Small intestine (tissue), 16 donors: ENCODE data around the gene YRDC. TPM values are rescaled to one million over a fixed set of nuclear protein-coding genes. Genes with fewer than 3 reads are reported as not detected.

Experiments used
- DNase-seq, 2 donors: peaks; one replicate each; pipeline versions ENCODE4 v3.0.0 to v3.0.0-alpha.2; 2013
- FAIRE-seq: peaks from 2 replicates; lab custom pipeline; 2012; peaks lifted over from hg19 to GRCh38; lab: Jason Lieb, UNC
- H3K27ac ChIP-seq, 3 donors: one replicate each; pipeline ENCODE4 v1.5.1; 2013; ENCODE audit warnings: low read length in 2 of 3, mild to moderate bottlenecking in 2 of 3, control low read depth in 1 of 3, inconsistent platforms in 1 of 3, low read depth in 1 of 3, moderate library complexity in 1 of 3
- H3K27me3 ChIP-seq, 3 donors: one replicate each; pipeline ENCODE4 v1.6.1; 2013; ENCODE audit warnings: low read length in 3 of 3, inconsistent platforms in 1 of 3; ENCODE audit not compliant: control insufficient read depth in 3 of 3, insufficient read depth in 3 of 3
- H3K36me3 ChIP-seq, 3 donors: one replicate each; pipeline ENCODE4 v1.6.1; 2013; ENCODE audit warnings: low read length in 3 of 3, inconsistent platforms in 1 of 3, low read depth in 1 of 3, mild to moderate bottlenecking in 1 of 3, moderate library complexity in 1 of 3; ENCODE audit not compliant: control insufficient read depth in 3 of 3, insufficient read depth in 2 of 3
- H3K4me1 ChIP-seq, 3 donors: one replicate each; pipeline ENCODE4 v1.6.1; 2013; ENCODE audit warnings: low read length in 2 of 3, inconsistent platforms in 1 of 3, low read depth in 1 of 3, mild to moderate bottlenecking in 1 of 3, moderate library complexity in 1 of 3; ENCODE audit not compliant: control insufficient read depth in 3 of 3, insufficient read depth in 2 of 3
- H3K4me3 ChIP-seq, 3 donors: one replicate each; pipeline ENCODE4 v1.5.1; 2013; ENCODE audit warnings: low read length in 3 of 3, control low read depth in 1 of 3, inconsistent platforms in 1 of 3, low read depth in 1 of 3, mild to moderate bottlenecking in 1 of 3, moderate library complexity in 1 of 3
- H3K9me3 ChIP-seq, 2 donors: one replicate each; pipeline ENCODE4 v1.6.1; 2013; ENCODE audit warnings: low read depth in 1 of 2, low read length in 1 of 2; ENCODE audit not compliant: control insufficient read depth in 2 of 2, insufficient read depth in 1 of 2
- WGBS, 3 donors: extraction: QIAGEN DNeasy Blood & Tissue Kit; methylation state at CpG; one replicate each; pipeline ENCODE4 v1.1.7; 2013; 5-methylcytosine and 5-hydroxymethylcytosine counted together
- long read RNA-seq, 10 donors: transcript quantifications; one replicate each; lab custom pipeline, GENCODE V29; 2026
- polyA plus RNA-seq, 4 donors: library from polyadenylated mRNA; stranded (reverse) in 3 of 4; unstranded in 1 of 4; fragments of 200-250 nt in 3 of 4; fragments of 120-200 nt in 1 of 4; gene quantifications; one replicate each; pipeline versions ENCODE4 v1.2.1 to v1.2.3, GENCODE V29; 2013
- donor health status: healthy with polysubstance abuse.
- donor health status: control.
- donor health status: control.
- donor health status: Bipolar disorder and iron deficiency.
- donor health status: healthy.

The YRDC gene, protein sequence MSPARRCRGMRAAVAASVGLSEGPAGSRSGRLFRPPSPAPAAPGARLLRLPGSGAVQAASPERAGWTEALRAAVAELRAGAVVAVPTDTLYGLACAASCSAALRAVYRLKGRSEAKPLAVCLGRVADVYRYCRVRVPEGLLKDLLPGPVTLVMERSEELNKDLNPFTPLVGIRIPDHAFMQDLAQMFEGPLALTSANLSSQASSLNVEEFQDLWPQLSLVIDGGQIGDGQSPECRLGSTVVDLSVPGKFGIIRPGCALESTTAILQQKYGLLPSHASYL
- 10 to 100 TPM; 14.0 to 15.7 (median 14.4) TPM for polyA plus RNA-seq
- long read RNA-seq, donor 1: 0 reads
- long read RNA-seq, donor 2, partial matches to known transcripts: 0 of 4 reads
- long read RNA-seq, donor 2, other reads (novel, unspliced or antisense): 0 of 4 reads
- long read RNA-seq, donor 3, transcript YRDC-201 (5 exons, 1,826 nt): major isoform, 6 of 91 reads
- long read RNA-seq, donor 3, partial matches to known transcripts: 44 of 91 reads
- long read RNA-seq, donor 3, other reads (novel, unspliced or antisense): 41 of 91 reads
- long read RNA-seq, donor 4, partial matches to known transcripts: 0 of 1 reads
- long read RNA-seq, donor 4, other reads (novel, unspliced or antisense): 0 of 1 reads
- long read RNA-seq, donor 5: 0 reads
- long read RNA-seq, donor 6, transcript YRDC-201 (5 exons, 1,826 nt): major isoform, 7 of 7 reads
- long read RNA-seq, donor 6, partial matches to known transcripts: 0 of 7 reads
- long read RNA-seq, donor 6, other reads (novel, unspliced or antisense): 0 of 7 reads
- long read RNA-seq, donor 7: 0 reads
- long read RNA-seq, donor 8: 0 reads
- long read RNA-seq, donor 9, partial matches to known transcripts: 0 of 2 reads
- long read RNA-seq, donor 9, other reads (novel, unspliced or antisense): 0 of 2 reads
- long read RNA-seq, donor 10, transcript YRDC-201 (5 exons, 1,826 nt): major isoform, 7 of 7 reads
- long read RNA-seq, donor 10, partial matches to known transcripts: 0 of 7 reads
- long read RNA-seq, donor 10, other reads (novel, unspliced or antisense): 0 of 7 reads

DNA sequence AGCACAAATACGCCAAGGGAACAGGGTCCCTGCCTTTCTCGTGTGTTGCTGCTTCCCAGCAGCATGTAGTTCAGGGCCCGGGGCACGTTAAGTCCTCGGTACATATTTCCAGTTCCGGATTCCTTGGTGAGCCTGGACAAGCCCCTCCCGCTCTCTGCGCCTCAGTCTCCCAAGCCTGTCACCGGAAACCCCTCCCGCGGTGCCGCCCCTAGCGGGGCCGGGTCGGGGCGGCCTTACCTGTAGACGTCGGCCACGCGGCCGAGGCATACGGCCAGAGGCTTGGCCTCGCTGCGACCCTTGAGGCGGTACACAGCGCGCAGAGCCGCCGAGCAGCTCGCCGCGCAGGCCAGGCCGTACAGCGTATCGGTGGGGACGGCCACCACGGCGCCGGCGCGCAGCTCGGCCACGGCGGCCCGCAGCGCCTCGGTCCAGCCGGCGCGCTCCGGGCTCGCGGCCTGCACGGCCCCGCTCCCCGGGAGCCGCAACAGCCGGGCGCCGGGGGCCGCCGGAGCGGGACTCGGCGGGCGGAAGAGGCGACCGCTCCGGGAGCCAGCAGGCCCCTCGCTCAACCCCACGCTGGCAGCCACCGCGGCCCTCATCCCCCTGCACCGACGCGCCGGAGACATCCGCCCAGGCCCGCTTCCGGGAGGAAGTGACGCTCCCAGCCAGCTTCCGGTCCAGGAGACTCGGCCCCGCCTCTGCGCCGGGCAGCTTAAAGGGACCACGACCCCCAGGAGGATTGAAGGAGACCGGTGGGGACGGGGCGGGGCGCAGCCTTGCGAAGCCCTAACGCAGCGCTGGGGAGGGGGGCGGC, at the start of gene YRDC, which contains the start of gene C1orf122:
YRDC (minus strand) TSS at position 654 of the 814 bp plus-strand sequence; CDS start at position 626, 28 bp downstream.
C1orf122 (plus strand) TSS at position 236 of the 814 bp plus-strand sequence. CDS start 615 bp downstream, outside the sequence.
- Histone ChIP-seq H3K27me3 (no peaks in the 10 kb centered on the region), H3K9me3 (no peaks in the 10 kb centered on the region), H3K27ac (peak within 1 kb of the TSS; percentile 71 to 98 (median 85)), H3K36me3 (peaks cover 15 to 42% (median 17%) of the 10 kb centered on the region in 3 donors), H3K4me3 (peak within 1 kb of the TSS; percentile 71 to 86 (median 76)), H3K4me1 (peaks cover 2 to 7% (median 5%) of the 10 kb centered on the region in 3 donors)
- 0% methylated on average over 62 to 95 of the region's 95 CpGs for WGBS, 3 donors
- FAIRE-seq: no peak
- peak; percentile 94 to 96 for DNase-seq

DNA sequence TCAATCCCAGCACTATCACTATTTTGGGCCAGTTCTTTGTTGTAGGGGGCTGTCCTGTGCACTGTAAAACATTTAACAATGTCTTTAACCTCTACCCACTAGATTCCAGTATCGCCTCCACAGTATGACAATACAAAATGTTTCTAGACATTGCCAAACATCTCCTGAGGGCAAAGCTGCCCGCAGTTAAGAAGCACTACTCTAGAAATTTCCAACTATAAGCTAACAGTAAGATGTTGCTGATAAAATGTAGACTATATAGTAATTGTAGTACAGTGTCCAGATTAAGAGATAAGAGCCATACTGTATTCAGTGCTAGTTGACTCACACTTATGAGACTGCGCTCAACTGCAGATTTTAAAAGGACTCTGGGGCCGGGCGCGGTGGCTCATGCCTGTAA, 46.4 kb upstream of the YRDC start:
- FAIRE-seq (no peak), DNase-seq (no peak)
- H3K27ac ChIP-seq: no peak overlapping the region
- no peaks in the 10 kb centered on the region for H3K9me3 ChIP-seq
- no peak overlapping the region for H3K4me3 ChIP-seq
- peaks cover 3 to 11% (median 4%) of the 10 kb centered on the region in 3 donors for H3K4me1 ChIP-seq
- peaks cover 0 to 6% (median 6%) of the 10 kb centered on the region in 3 donors for H3K36me3 ChIP-seq
- 95 to 96% (median 95%) methylated on average over 6 of the region's 6 CpGs for WGBS, 3 donors
- H3K27me3 ChIP-seq: no peaks in the 10 kb centered on the region

DNA sequence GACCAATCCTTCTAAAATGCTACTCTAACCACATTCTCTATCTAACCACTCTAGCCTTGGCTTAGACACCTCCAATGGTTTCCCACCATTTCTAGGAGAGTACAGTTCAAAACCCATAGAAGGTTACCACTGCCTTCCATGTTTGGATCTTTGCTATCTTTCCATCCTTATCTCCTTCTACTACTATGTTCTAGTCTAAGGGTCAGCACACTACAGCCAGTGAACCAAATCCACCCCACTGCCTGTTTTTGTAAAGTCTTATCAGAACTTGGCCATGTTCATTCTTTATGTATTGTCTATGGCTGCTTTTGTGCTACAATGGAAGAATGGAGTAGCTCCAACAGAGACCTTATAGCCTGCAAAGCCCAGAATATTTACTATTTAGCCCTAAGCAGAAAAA, 45.1 kb upstream of the YRDC start:
- no peak for FAIRE-seq
- Histone ChIP-seq H3K27me3 (no peaks in the 10 kb centered on the region), H3K4me3 (no peak overlapping the region), H3K9me3 (no peaks in the 10 kb centered on the region), H3K27ac (no peak overlapping the region), H3K36me3 (peaks cover 0 to 6% (median 6%) of the 10 kb centered on the region in 3 donors), H3K4me1 (peaks cover 0 to 8% (median 3%) of the 10 kb centered on the region in 3 donors)
- DNase-seq: no peak

DNA sequence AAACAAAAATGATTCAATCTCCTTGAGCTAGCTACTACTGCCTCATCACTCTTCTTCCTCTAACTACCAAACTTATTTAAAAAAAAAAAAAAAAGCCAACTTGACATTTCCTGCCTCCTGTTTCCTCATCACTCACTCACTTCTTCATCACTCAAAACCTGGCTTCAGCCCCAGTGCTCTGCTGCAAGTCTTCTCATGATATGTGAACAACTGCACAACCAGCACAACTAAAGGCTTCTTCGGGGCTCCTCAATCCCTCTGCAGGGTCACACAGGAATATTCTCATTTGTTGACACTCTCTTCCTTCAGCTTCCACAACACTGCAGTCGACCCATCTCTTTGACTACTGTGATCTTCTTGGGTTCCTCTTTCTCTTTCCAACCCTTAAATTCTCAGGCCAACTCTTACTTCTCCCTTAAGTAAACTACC, 43.8 kb upstream of the YRDC start:
- Histone ChIP-seq H3K4me1 (peaks cover 0 to 12% (median 0%) of the 10 kb centered on the region in 3 donors), H3K27me3 (no peaks in the 10 kb centered on the region), H3K36me3 (peaks cover 0 to 11% (median 0%) of the 10 kb centered on the region in 3 donors), H3K9me3 (no peaks in the 10 kb centered on the region), H3K27ac (no peak overlapping the region), H3K4me3 (no peak overlapping the region)
- 67 to 86% (median 69%) methylated on average over 2 of the region's 2 CpGs for WGBS, 3 donors
- FAIRE-seq: no peak
- no peak for DNase-seq

DNA sequence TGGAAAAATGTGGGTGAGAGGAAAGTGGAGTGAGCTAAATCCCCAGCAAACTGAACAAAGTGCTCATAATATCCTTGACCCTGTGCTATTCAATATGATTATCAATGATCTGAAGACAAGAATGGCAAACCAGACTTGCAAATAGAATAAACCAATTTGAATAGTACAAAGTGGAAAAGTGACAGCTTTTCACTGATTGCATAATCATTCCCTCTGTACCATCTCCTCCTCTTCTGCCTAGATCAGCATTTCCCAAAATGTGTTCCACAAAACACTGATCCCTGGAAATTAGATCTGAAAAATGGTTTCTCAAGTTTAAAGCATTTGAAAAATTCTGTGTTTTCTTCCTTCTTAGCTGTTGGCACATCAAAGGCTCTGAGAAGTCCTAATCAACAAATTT, 43.3 kb upstream of the YRDC start:
- no peak for FAIRE-seq
- peaks cover 0 to 11% (median 0%) of the 10 kb centered on the region in 3 donors for H3K36me3 ChIP-seq
- H3K4me1 ChIP-seq: peaks cover 0 to 16% (median 0%) of the 10 kb centered on the region in 3 donors
- no peak for DNase-seq
- no peak overlapping the region for H3K4me3 ChIP-seq
- H3K27ac ChIP-seq: no peak overlapping the region
- no peaks in the 10 kb centered on the region for H3K9me3 ChIP-seq
- H3K27me3 ChIP-seq: no peaks in the 10 kb centered on the region

DNA sequence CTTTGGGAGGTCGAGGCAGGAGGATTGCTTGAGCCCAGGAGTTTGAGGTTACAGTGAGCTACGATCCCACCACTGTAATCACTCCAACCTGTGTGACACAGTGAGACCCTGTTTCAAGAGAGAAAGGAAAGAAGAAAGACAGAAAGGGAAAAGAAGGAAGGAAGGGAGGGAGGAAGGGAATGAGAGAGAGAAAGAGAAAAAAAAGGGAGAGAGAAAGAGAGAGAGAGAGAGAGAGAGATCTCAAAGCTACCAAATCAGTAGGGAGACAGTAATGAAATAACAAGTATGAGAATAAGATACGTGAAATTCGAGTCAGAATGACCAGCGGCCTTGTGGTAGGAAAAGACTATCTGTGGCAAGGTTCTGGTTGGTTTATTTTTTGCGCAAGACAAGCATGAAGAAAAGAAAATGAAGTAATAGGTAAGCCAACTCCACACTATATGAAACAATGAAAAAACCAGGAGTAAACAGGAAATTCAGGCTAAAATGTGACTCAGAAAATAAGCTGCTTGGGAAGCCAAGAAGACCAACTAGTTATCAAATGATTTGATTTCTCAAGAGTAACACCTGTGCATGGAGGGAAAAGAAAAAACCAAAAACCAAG, 42.4 kb upstream of the YRDC start:
- Histone ChIP-seq H3K27ac (no peak overlapping the region), H3K4me3 (no peak overlapping the region), H3K4me1 (peaks cover 0 to 17% (median 0%) of the 10 kb centered on the region in 3 donors), H3K9me3 (no peaks in the 10 kb centered on the region), H3K27me3 (no peaks in the 10 kb centered on the region), H3K36me3 (peaks cover 0 to 13% (median 0%) of the 10 kb centered on the region in 3 donors)
- 86 to 95% (median 87%) methylated on average over 6 of the region's 6 CpGs for WGBS, 3 donors
- no peak for DNase-seq
- FAIRE-seq: no peak

DNA sequence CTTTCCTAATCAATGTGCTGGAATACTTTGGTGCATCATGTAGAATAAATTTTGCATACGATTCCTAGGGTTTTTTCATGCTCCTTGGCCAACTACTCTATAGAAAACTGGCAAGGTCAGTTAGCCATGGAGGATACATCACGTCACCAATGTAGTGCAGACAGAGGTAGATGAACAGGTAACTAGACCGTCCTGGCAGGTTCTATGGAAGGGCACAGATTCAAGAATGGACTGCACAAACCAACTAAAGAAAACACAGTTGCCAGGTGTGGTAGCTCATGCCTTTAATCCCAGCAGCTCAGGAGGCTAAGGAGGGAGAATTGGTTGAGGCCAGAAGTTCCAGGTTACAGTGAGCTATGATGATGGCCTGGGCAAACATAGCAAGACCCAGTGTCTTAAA, 41.5 kb upstream of the YRDC start:
- FAIRE-seq: no peak

More for the DNA sequence above, 41.5 kb upstream of the YRDC start:
- no peaks in the 10 kb centered on the region for H3K27me3 ChIP-seq
- no peaks in the 10 kb centered on the region for H3K9me3 ChIP-seq
- H3K4me3 ChIP-seq: no peak overlapping the region
- peaks cover 0 to 15% (median 0%) of the 10 kb centered on the region in 3 donors for H3K4me1 ChIP-seq
- WGBS, 3 donors: 94 to 97% (median 95%) methylated on average over 3 of the region's 3 CpGs
- H3K27ac ChIP-seq: no peak overlapping the region
- peaks cover 0 to 14% (median 0%) of the 10 kb centered on the region in 3 donors for H3K36me3 ChIP-seq
- no peak for DNase-seq
